Spinal cord (tissue), 10 donors: ENCODE data around the gene POGLUT3. TPM values are rescaled to one million over a fixed set of nuclear protein-coding genes. Genes with fewer than 3 reads are reported as not detected.

Source experiments
- DNase-seq, 6 donors: peaks; one replicate each; pipeline versions ENCODE4 v3.0.0 to v3.0.0-alpha.2; 2013 to 2015; ENCODE audit warnings: low spot score in 6 of 6, low read depth in 4 of 6
- H3K27ac ChIP-seq: one replicate; pipeline ENCODE4 v1.5.1; 2013; ENCODE audit warnings: low read depth, low read length, control low read depth
- H3K27me3 ChIP-seq: one replicate; pipeline ENCODE4 v1.6.1; 2013; ENCODE audit warnings: low read length; ENCODE audit not compliant: control insufficient read depth, insufficient read depth
- H3K36me3 ChIP-seq: one replicate; pipeline ENCODE4 v1.6.1; 2013; ENCODE audit warnings: low read length; ENCODE audit not compliant: control insufficient read depth, insufficient read depth
- H3K4me1 ChIP-seq: one replicate; pipeline ENCODE4 v1.6.1; 2013; ENCODE audit warnings: low read length; ENCODE audit not compliant: control insufficient read depth, insufficient read depth
- H3K4me3 ChIP-seq: one replicate; pipeline ENCODE4 v1.5.1; 2013; ENCODE audit warnings: low read depth, low read length, control low read depth
- H3K9me3 ChIP-seq: one replicate; pipeline ENCODE4 v1.6.1; 2013; ENCODE audit warnings: low read length; ENCODE audit not compliant: control insufficient read depth, insufficient read depth
- WGBS: methylation state at CpG from one replicate; pipeline ENCODE4 v1.1.5; 2013; ENCODE audit warnings: missing lambda C conversion rate; ENCODE audit not compliant: insufficient coverage; 5-methylcytosine and 5-hydroxymethylcytosine counted together
- polyA plus RNA-seq, 2 donors: library from polyadenylated mRNA; unstranded; fragments of 120-200 nt; gene quantifications; one replicate each; pipeline ENCODE4 v1.2.1, GENCODE V29; 2013; ENCODE audit not compliant: insufficient read length in 2 of 2
- total RNA-seq, 2 donors: library from RNA; depleted of rRNA in 1 of 2; stranded (reverse); fragments of 120-200 nt in 1 of 2; fragments of >200 nt in 1 of 2; gene quantifications; one replicate each; pipeline versions ENCODE4 v1.2.3 to v1.2.4, GENCODE V29; 2013 to 2014
- donor health status: healthy.

The POGLUT3 gene
- total and polyA plus RNA-seq, 4 donors, result 17.5 to 44.4 (median 28.5) TPM

DNA sequence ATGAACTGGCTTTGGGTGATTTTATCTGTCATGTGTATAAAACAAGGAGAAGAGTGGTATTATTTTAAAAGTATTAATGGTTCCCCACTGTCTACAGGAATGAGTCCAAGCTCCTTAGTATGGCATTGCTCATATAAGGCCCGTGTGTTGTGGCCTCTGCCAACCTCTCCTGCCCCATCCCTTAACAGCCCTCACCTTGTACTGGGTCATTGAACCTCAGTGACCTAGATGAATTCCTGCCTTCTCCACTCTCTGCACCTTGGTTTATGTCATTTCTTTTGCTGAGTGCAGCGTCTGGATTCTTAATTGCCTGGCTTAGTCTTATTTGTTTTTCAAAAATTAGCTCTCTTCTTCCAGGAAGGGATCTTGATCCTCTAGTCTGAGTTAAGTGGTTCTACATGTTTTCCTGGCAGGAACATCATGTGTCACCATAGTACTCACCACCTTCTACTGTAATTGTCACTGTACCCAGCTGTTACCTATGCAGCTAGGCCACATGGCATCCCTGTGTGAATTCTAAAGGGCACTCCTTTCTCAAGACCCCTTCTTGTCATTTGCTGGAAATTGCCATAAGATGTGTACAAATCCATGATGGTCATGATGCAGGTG lies 36.2 kb upstream of the POGLUT3 start:
- no peaks in the 10 kb centered on the region for H3K9me3 ChIP-seq
- no peak overlapping the region for H3K4me3 ChIP-seq
- H3K4me1 ChIP-seq, result no peaks in the 10 kb centered on the region
- no peak for DNase-seq
- no peaks in the 10 kb centered on the region for H3K27me3 ChIP-seq
- no peak overlapping the region for H3K27ac ChIP-seq
- WGBS, result 100% methylated on average over 1 of the region's 2 CpGs
- H3K36me3 ChIP-seq, result no peaks in the 10 kb centered on the region

- Histone ChIP-seq H3K27me3 (no peaks in the 10 kb centered on the region), H3K4me1 (no peaks in the 10 kb centered on the region), H3K27ac (no peak overlapping the region), H3K9me3 (no peaks in the 10 kb centered on the region), H3K36me3 (no peaks in the 10 kb centered on the region), H3K4me3 (no peak overlapping the region)
- WGBS, result 94% methylated on average over 5 of the region's 5 CpGs
- no peak for DNase-seq
Measured at GRCh38 chr11:108530426-108530825, 32.2 kb upstream of the POGLUT3 start.

GRCh38 chr11:108527382-108527781 lies 29.2 kb upstream of the POGLUT3 start:
- 91% methylated on average over 4 of the region's 6 CpGs for WGBS

DNA sequence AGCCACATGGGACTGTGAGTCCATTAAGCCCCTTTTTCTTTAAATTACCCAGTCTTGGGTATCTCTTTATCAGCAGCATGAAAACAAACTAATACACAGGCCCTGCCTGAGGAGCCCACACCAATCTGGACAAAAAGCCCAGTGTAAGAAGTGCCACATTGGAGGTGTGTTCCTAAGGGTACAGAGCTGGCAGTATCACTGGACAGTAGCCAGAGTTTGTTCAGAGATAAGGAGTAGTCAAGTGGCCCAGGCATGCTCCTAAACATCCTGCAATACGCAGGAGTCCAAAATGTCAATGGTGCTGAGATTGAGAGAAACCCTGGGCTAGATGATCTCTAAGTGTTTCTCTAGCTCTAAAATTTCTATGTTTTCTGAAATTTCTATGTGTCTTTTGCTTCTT lies 27.0 kb upstream of the POGLUT3 start:
- no peak for DNase-seq
- H3K4me1 ChIP-seq, result no peaks in the 10 kb centered on the region
- H3K27me3 ChIP-seq, result no peaks in the 10 kb centered on the region
- WGBS, result 100% methylated on average over 1 of the region's 1 CpG
- no peaks in the 10 kb centered on the region for H3K36me3 ChIP-seq
- no peak overlapping the region for H3K4me3 ChIP-seq
- H3K9me3 ChIP-seq, result no peaks in the 10 kb centered on the region
- H3K27ac ChIP-seq, result no peak overlapping the region

More at GRCh38 chr11:108527382-108527781, 29.2 kb upstream of the POGLUT3 start:
- no peak overlapping the region for H3K27ac ChIP-seq
- DNase-seq, result no peak
- H3K9me3 ChIP-seq, result no peaks in the 10 kb centered on the region
- no peaks in the 10 kb centered on the region for H3K4me1 ChIP-seq
- H3K36me3 ChIP-seq, result no peaks in the 10 kb centered on the region
- H3K4me3 ChIP-seq, result no peak overlapping the region
- no peaks in the 10 kb centered on the region for H3K27me3 ChIP-seq

DNA sequence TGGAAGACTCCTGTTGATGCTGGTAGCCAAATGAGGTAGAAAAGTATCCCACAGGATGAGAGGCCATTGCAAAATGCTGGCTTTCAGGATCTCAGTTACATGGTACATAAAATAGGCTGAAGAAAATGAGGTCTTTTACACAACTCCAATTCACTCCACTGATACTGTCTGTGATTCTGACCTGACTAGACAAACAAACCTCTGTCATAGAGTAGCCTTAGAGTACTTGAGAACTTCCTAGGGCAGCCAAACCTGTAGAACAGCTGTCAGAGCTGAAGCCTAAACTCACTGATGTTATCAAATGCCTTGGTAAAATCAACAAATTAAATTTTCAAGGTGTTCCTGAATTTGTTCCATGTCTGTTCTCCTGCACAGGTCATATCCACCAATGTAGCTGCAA lies 26.2 kb upstream of the POGLUT3 start:
- no peaks in the 10 kb centered on the region for H3K27me3 ChIP-seq
- no peaks in the 10 kb centered on the region for H3K4me1 ChIP-seq
- H3K36me3 ChIP-seq, result no peaks in the 10 kb centered on the region
- no peak overlapping the region for H3K4me3 ChIP-seq
- no peak for DNase-seq
- no peak overlapping the region for H3K27ac ChIP-seq
- H3K9me3 ChIP-seq, result no peaks in the 10 kb centered on the region

- WGBS, result no CpG with 5 or more reads among the region's 1 CpG
- Histone ChIP-seq H3K36me3 (no peaks in the 10 kb centered on the region), H3K4me3 (no peak overlapping the region), H3K27ac (no peak overlapping the region), H3K4me1 (no peaks in the 10 kb centered on the region), H3K27me3 (no peaks in the 10 kb centered on the region), H3K9me3 (no peaks in the 10 kb centered on the region)
- DNase-seq, result no peak
Measured at GRCh38 chr11:108522318-108522717, 24.1 kb upstream of the POGLUT3 start.

GRCh38 chr11:108518581-108518980 lies 20.4 kb upstream of the POGLUT3 start:
- no peak for DNase-seq
- no peaks in the 10 kb centered on the region for H3K4me1 ChIP-seq
- 90% methylated on average over 10 of the region's 10 CpGs for WGBS
- no peak overlapping the region for H3K4me3 ChIP-seq
- no peaks in the 10 kb centered on the region for H3K9me3 ChIP-seq
- no peak overlapping the region for H3K27ac ChIP-seq
- no peaks in the 10 kb centered on the region for H3K27me3 ChIP-seq
- H3K36me3 ChIP-seq, result no peaks in the 10 kb centered on the region

DNA sequence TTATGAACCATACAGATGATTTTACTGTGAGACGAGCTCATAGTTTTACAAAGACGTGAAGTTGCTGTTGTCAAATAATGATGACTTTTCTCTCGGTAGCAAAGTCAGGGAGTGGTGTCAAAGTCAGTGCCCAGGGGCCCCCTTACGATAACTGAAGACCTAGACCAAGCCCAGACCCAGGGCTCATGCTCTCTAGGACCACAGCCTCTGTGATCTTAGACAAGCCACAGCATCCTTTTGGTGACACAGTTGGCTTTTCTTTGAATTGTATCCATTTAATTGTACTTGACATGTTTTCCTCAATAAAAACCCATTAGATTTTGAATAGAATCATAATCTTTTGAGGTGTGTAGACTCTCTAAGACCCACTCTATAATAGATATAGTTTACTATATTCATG lies 17.9 kb upstream of the POGLUT3 start:
- no peaks in the 10 kb centered on the region for H3K4me1 ChIP-seq
- H3K4me3 ChIP-seq, result no peak overlapping the region
- H3K27ac ChIP-seq, result no peak overlapping the region
- WGBS, result 95% methylated on average over 4 of the region's 4 CpGs
- H3K27me3 ChIP-seq, result no peaks in the 10 kb centered on the region
- H3K9me3 ChIP-seq, result no peaks in the 10 kb centered on the region
- H3K36me3 ChIP-seq, result no peaks in the 10 kb centered on the region
- DNase-seq, result no peak

DNA sequence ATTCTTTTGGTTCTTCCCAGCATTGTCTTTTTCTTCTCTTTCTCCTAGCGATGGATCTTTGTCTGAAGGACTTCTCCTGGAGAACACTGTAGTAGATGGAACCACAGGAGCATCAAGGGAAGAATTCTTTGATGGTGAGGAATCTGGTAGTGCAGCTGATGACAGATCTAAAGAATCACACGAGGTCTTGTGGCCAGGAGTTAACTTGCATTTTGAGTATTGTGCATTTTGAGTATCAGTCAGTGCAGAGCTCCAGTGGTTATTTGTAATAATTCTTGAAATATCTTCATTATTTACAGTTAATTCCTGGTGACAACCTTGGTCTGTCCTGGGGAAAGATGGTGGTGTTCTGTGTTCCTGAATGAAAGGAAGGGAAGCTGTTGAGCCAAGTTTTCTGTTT lies 14.5 kb upstream of the POGLUT3 start:
- no peaks in the 10 kb centered on the region for H3K4me1 ChIP-seq
- H3K36me3 ChIP-seq, result no peaks in the 10 kb centered on the region
- 67% methylated on average over 1 of the region's 2 CpGs for WGBS
- H3K27ac ChIP-seq, result no peak overlapping the region
- no peak for DNase-seq
- no peak overlapping the region for H3K4me3 ChIP-seq
- no peaks in the 10 kb centered on the region for H3K9me3 ChIP-seq
- no peaks in the 10 kb centered on the region for H3K27me3 ChIP-seq

DNA sequence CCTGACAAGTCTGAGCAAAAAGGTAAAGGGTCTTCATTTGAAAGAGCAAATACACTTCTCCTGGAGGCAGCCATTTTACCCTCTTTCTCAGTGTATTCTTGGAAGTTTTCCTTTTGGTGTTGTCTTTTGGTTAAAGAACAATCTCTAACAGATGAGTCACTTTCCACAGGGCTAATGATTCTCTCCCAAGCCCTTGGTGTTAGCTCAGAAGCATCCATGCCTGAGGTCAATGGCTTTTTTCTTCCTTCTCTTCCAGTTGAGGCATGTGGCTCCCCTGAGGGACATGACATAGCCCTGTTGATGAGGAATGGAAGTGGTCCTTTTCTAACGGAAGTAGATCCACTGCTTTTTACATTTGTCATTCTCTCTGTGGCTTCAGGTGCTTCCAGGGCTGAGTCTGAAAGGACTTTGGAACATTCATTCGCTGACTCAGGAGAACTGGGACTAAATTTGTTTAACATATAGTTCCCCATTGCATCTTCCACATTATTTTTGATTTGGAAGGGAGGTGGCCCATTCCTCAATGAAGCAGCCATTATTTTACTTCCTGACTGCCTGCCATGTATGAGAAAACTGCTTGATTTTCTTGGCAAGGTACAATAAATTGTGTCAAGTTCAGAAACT lies 13.8 kb upstream of the POGLUT3 start:
- Histone ChIP-seq H3K4me1 (no peaks in the 10 kb centered on the region), H3K4me3 (no peak overlapping the region), H3K27me3 (no peaks in the 10 kb centered on the region), H3K36me3 (no peaks in the 10 kb centered on the region), H3K27ac (no peak overlapping the region), H3K9me3 (no peaks in the 10 kb centered on the region)
- no CpG with 5 or more reads among the region's 2 CpGs for WGBS
- DNase-seq, result no peak
